C4-2B (cell line): ENCODE data around the gene PPM1K.

Source experiments
- CTCF ChIP-seq: fragments of 450-650 bp; conservative IDR thresholded peaks from 2 replicates; pipeline ENCODE4 v1.5.1; 2017; ENCODE audit warnings: mild to moderate bottlenecking
- ZFX ChIP-seq: fragments of 450-650 bp; IDR thresholded peaks from 2 replicates; pipeline ENCODE4 v1.6.1; 2017

GRCh38 chr4:88226143-88226542 lies 58.2 kb downstream of the PPM1K start:
- TF ChIP-seq CTCF: no peak
- no peak for TF ChIP-seq ZFX
